Activated CD4-positive, CD25-positive, alpha-beta regulatory T cell treated with anti-CD3 and anti-CD28 coated beads, Interleukin-2, amount 50 U/mL, for 72 hours (primary cell): ENCODE measurements around the gene SAP30BP.

Experiments
- DNase-seq: peaks from one replicate; pipeline ENCODE4 v3.0.0; 2021

Gene SAP30BP

GRCh38 chr17:75743625-75744206 lies 76.6 kb downstream of the SAP30BP start:
- no peak for DNase-seq

- no peak for DNase-seq
Measured at GRCh38 chr17:75748706-75749105, 81.6 kb downstream of the SAP30BP start.

- DNase-seq: peak; percentile 94
Measured at GRCh38 chr17:75749545-75750389, 82.6 kb downstream of the SAP30BP start.

GRCh38 chr17:75750661-75751423 lies 83.7 kb downstream of the SAP30BP start:
- no peak for DNase-seq

GRCh38 chr17:75751676-75752404 lies 84.7 kb downstream of the SAP30BP start:
- no peak for DNase-seq

- DNase-seq: no peak
Measured at GRCh38 chr17:75752405-75752709, 85.2 kb downstream of the SAP30BP start.

GRCh38 chr17:75752802-75753513 lies 85.8 kb downstream of the SAP30BP start:
- DNase-seq: no peak

- peak; percentile 75 for DNase-seq
Measured at GRCh38 chr17:75753514-75754377, 86.6 kb downstream of the SAP30BP start.

- DNase-seq: no peak
Measured at GRCh38 chr17:75754378-75755204, 87.5 kb downstream of the SAP30BP start.

- no peak for DNase-seq
Measured at GRCh38 chr17:75755205-75755901, 88.2 kb downstream of the SAP30BP start.

- DNase-seq: no peak
Measured at GRCh38 chr17:75755990-75756389, 88.9 kb downstream of the SAP30BP start.

GRCh38 chr17:75756451-75757085 lies 89.4 kb downstream of the SAP30BP start:
- DNase-seq: no peak

- no peak for DNase-seq
Measured at GRCh38 chr17:75757086-75757681, 90.0 kb downstream of the SAP30BP start.
